SK-N-SH treated with all-trans-retinoic acid at 6 μM for 48 hours (cell line): ENCODE data around the gene DR1.

ENCODE experiments used
- CSDC2 ChIP-seq: fragments of 250-450 bp; sonication (Bioruptor Pico); IDR thresholded peaks from 2 replicates; pipeline ENCODE4 v1.5.0; 2020; ENCODE audit warnings: mild to moderate bottlenecking, moderate library complexity
- OSR1 ChIP-seq: fragments of 250-450 bp; sonication (Bioruptor Pico); IDR thresholded peaks from 2 replicates; pipeline ENCODE4 v1.8.0; 2022; ENCODE audit warnings: moderate library complexity, mild to moderate bottlenecking, inconsistent platforms
- RARB ChIP-seq: fragments of 250-450 bp; sonication (Bioruptor Pico); IDR thresholded peaks from 2 replicates; pipeline ENCODE4 v1.8.0; 2021; ENCODE audit warnings: mild to moderate bottlenecking, moderate library complexity
- TOX ChIP-seq: fragments of 250-450 bp; sonication (Bioruptor Pico); IDR thresholded peaks from 2 replicates; pipeline ENCODE4 v1.8.0; 2021; ENCODE audit warnings: mild to moderate bottlenecking, moderate library complexity, borderline replicate concordance
- TF ChIP-seq, protein P1 (sequence below): fragments of 250-450 bp; sonication (Bioruptor Pico); IDR thresholded peaks from 2 replicates; pipeline ENCODE4 v1.5.0; 2020; ENCODE audit warnings: mild to moderate bottlenecking, moderate library complexity
- TF ChIP-seq, protein P2 (sequence below): fragments of 250-450 bp; sonication (Bioruptor Pico); IDR thresholded peaks from 2 replicates; pipeline ENCODE4 v1.5.1; 2021; ENCODE audit warnings: mild to moderate bottlenecking, moderate library complexity
- TF ChIP-seq, protein P3 (sequence below): fragments of 250-450 bp; sonication (Bioruptor Pico); IDR thresholded peaks from 2 replicates; pipeline ENCODE4 v1.5.1; 2020; ENCODE audit warnings: low read depth, mild to moderate bottlenecking, moderate library complexity
- TF ChIP-seq, protein P4 (sequence below): fragments of 250-450 bp; sonication (Bioruptor Pico); IDR thresholded peaks from 2 replicates; pipeline ENCODE4 v1.8.0; 2020; ENCODE audit warnings: mild to moderate bottlenecking, moderate library complexity, borderline replicate concordance

DNA sequence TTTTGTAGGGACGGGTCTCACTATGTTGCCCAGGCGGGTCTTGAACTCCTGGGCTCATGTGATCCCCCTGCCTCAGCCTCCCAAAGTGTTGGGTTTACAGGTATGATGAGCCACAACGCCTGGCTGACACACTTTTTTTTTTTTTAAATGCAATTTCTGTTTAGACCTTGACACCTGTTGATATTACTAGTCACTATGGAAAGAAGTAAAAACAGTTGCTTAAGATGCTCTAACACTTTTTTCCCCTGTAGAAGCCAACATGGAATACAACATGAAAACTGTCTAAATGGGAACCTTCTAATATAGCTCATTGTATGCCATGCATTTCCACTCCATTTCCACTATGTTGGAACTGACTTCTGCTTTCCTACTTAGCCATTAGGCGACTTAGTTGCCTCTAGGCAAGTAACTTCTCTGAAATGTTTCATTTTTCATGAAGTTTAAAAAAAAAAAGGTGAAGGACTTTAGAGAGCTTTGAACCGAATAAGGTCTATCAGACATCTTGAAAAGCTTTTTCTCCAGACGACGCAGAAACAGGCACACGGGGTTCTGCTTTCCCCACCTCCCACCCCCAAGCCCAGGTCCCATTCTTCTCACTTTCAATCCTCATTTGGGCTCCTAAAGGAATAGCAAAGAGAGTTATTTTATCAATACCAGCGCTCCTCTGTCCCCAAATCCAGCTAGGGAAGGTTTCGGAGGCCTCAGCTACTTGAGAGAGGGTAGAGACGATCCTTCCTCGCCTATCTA lies 648 bp upstream of the DR1 start:
- no peak for TF ChIP-seq TOX (CRISPR knock-in tag)
- TF ChIP-seq OSR1 (CRISPR knock-in tag) = no peak
- no peak for TF ChIP-seq RARB
- TF ChIP-seq, protein P1, sequence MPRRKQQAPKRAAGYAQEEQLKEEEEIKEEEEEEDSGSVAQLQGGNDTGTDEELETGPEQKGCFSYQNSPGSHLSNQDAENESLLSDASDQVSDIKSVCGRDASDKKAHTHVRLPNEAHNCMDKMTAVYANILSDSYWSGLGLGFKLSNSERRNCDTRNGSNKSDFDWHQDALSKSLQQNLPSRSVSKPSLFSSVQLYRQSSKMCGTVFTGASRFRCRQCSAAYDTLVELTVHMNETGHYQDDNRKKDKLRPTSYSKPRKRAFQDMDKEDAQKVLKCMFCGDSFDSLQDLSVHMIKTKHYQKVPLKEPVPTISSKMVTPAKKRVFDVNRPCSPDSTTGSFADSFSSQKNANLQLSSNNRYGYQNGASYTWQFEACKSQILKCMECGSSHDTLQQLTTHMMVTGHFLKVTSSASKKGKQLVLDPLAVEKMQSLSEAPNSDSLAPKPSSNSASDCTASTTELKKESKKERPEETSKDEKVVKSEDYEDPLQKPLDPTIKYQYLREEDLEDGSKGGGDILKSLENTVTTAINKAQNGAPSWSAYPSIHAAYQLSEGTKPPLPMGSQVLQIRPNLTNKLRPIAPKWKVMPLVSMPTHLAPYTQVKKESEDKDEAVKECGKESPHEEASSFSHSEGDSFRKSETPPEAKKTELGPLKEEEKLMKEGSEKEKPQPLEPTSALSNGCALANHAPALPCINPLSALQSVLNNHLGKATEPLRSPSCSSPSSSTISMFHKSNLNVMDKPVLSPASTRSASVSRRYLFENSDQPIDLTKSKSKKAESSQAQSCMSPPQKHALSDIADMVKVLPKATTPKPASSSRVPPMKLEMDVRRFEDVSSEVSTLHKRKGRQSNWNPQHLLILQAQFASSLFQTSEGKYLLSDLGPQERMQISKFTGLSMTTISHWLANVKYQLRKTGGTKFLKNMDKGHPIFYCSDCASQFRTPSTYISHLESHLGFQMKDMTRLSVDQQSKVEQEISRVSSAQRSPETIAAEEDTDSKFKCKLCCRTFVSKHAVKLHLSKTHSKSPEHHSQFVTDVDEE (CRISPR knock-in tag) = no peak
- TF ChIP-seq, protein P2, sequence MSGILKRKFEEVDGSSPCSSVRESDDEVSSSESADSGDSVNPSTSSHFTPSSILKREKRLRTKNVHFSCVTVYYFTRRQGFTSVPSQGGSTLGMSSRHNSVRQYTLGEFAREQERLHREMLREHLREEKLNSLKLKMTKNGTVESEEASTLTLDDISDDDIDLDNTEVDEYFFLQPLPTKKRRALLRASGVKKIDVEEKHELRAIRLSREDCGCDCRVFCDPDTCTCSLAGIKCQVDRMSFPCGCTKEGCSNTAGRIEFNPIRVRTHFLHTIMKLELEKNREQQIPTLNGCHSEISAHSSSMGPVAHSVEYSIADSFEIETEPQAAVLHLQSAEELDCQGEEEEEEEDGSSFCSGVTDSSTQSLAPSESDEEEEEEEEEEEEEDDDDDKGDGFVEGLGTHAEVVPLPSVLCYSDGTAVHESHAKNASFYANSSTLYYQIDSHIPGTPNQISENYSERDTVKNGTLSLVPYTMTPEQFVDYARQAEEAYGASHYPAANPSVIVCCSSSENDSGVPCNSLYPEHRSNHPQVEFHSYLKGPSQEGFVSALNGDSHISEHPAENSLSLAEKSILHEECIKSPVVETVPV (CRISPR knock-in tag) = no peak
- TF ChIP-seq, protein P3, sequence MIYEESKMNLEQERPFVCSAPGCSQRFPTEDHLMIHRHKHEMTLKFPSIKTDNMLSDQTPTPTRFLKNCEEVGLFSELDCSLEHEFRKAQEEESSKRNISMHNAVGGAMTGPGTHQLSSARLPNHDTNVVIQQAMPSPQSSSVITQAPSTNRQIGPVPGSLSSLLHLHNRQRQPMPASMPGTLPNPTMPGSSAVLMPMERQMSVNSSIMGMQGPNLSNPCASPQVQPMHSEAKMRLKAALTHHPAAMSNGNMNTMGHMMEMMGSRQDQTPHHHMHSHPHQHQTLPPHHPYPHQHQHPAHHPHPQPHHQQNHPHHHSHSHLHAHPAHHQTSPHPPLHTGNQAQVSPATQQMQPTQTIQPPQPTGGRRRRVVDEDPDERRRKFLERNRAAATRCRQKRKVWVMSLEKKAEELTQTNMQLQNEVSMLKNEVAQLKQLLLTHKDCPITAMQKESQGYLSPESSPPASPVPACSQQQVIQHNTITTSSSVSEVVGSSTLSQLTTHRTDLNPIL = no peak
- no peak for TF ChIP-seq CSDC2 (CRISPR knock-in tag)
- TF ChIP-seq, protein P4, sequence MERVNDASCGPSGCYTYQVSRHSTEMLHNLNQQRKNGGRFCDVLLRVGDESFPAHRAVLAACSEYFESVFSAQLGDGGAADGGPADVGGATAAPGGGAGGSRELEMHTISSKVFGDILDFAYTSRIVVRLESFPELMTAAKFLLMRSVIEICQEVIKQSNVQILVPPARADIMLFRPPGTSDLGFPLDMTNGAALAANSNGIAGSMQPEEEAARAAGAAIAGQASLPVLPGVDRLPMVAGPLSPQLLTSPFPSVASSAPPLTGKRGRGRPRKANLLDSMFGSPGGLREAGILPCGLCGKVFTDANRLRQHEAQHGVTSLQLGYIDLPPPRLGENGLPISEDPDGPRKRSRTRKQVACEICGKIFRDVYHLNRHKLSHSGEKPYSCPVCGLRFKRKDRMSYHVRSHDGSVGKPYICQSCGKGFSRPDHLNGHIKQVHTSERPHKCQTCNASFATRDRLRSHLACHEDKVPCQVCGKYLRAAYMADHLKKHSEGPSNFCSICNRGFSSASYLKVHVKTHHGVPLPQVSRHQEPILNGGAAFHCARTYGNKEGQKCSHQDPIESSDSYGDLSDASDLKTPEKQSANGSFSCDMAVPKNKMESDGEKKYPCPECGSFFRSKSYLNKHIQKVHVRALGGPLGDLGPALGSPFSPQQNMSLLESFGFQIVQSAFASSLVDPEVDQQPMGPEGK = no peak
